ENCODE data around the gene GIT2. TPM values are rescaled to one million over a fixed set of nuclear protein-coding genes. Genes with fewer than 3 reads are reported as not detected.

Gene GIT2
- polyA plus RNA-seq, 1 donor = 39.7 TPM

DNA sequence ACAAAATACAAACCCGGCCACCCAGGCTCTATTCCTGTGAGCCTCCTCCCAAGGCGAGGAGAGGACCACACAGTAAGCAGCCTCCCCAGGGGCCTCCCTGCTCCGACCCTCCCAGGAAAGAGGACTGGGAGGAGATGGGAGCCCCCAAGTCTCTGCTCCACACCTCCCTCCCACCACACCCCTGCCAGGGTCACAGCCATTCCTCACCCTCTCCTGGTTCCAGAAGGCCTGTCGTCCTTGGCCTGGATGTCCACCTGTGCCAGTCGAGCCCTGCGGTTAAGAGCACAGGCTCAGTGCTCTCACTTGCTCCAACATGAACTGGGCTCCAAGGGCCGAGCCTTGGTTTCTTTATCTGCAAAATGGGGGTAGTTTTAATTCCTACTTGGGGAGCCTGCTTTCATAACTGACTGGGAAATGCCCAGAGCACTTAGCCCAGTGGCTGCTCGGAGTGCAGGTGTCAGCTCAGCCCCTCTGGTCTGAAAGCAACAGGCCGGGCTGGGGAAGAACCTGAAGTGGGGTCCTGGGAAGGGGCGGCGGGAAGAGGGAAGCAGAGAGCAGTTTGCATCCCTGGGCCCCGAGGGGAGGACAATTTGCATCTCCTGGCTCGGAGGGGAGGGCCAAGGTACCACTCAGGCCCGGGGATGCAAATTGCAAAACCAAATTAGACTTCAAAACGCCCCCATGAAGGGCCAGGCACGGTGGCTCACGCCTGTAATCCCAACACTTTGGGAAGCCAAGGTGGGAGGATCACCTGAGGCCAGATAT is 72.5 kb downstream of the GIT2 start:
- no CpG with 5 or more reads among the region's 17 CpGs for WGBS (ENCODE audit: insufficient coverage, low lambda C conversion rate)
- Histone ChIP-seq H3K36me3 (ENCODE audit: control insufficient read depth, insufficient read depth, low read length) (peaks cover 36% of the 10 kb centered on the region), H3K27me3 (ENCODE audit: control insufficient read depth, insufficient read depth, low read length) (no peaks in the 10 kb centered on the region), H3K27ac (ENCODE audit: low read length) (no peak overlapping the region), H3K9me3 (ENCODE audit: control insufficient read depth, low read depth, low read length) (no peaks in the 10 kb centered on the region), H3K4me3 (ENCODE audit: low read length) (no peak overlapping the region), H3K4me1 (ENCODE audit: control insufficient read depth, insufficient read depth, low read length) (no peaks in the 10 kb centered on the region)
- no peak for DNase-seq

DNA sequence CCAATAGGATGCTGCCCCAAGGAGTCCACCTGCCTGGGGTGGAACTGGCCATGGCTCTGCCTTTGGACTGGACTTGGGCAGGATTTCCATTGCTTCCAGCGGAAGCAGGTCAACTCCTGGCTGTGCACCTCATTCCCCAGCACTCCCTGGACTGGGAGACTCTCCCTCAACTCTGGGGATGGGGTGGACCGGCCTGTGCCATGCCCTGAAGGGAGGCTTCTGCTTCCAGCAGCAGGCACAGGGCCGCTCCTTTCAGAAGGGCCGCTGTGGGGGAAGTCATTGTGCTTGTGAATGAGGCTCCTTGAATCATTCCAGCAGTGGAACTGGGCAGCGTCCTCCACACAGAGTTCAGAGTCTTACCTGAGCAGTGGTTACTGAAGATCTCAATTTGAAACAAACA is 73.1 kb downstream of the GIT2 start:
- WGBS (ENCODE audit: insufficient coverage, low lambda C conversion rate) = no CpG with 5 or more reads among the region's 5 CpGs
- no peak for DNase-seq
- Histone ChIP-seq H3K9me3 (ENCODE audit: control insufficient read depth, low read depth, low read length) (no peaks in the 10 kb centered on the region), H3K27ac (ENCODE audit: low read length) (no peak overlapping the region), H3K36me3 (ENCODE audit: control insufficient read depth, insufficient read depth, low read length) (peaks cover 37% of the 10 kb centered on the region), H3K27me3 (ENCODE audit: control insufficient read depth, insufficient read depth, low read length) (no peaks in the 10 kb centered on the region), H3K4me3 (ENCODE audit: low read length) (no peak overlapping the region), H3K4me1 (ENCODE audit: control insufficient read depth, insufficient read depth, low read length) (no peaks in the 10 kb centered on the region)

DNA sequence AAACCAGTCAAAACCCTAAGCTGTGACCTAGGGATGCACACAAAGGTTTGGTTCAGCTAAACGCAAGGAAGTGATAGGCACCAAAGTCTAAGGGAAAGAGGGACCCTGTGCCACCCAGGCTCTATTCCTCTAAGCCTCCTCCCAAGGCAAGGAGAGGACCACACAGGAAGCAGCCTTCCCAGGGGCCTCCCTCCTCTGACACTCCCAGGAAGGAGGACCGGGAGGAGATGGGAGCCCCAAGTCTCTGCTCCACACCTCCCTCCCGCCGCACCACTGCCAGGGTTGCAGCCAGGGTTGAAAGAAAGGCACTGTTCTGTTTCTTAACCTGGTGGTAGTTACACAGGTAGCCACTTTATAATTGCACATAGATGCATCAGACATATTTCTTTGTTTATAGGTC is 74.2 kb downstream of the GIT2 start:
- Histone ChIP-seq H3K4me3 (ENCODE audit: low read length) (no peak overlapping the region), H3K27ac (ENCODE audit: low read length) (no peak overlapping the region), H3K27me3 (ENCODE audit: control insufficient read depth, insufficient read depth, low read length) (no peaks in the 10 kb centered on the region), H3K4me1 (ENCODE audit: control insufficient read depth, insufficient read depth, low read length) (no peaks in the 10 kb centered on the region), H3K36me3 (ENCODE audit: control insufficient read depth, insufficient read depth, low read length) (peaks cover 45% of the 10 kb centered on the region), H3K9me3 (ENCODE audit: control insufficient read depth, low read depth, low read length) (no peaks in the 10 kb centered on the region)
- WGBS (ENCODE audit: insufficient coverage, low lambda C conversion rate) = no CpG with 5 or more reads among the region's 4 CpGs
- DNase-seq = no peak

- Histone ChIP-seq H3K4me1 (ENCODE audit: control insufficient read depth, insufficient read depth, low read length) (no peaks in the 10 kb centered on the region), H3K27me3 (ENCODE audit: control insufficient read depth, insufficient read depth, low read length) (no peaks in the 10 kb centered on the region), H3K36me3 (ENCODE audit: control insufficient read depth, insufficient read depth, low read length) (peaks cover 55% of the 10 kb centered on the region), H3K27ac (ENCODE audit: low read length) (no peak overlapping the region), H3K4me3 (ENCODE audit: low read length) (no peak overlapping the region), H3K9me3 (ENCODE audit: control insufficient read depth, low read depth, low read length) (no peaks in the 10 kb centered on the region)
- no peak for DNase-seq
- 100% methylated on average over 2 of the region's 11 CpGs for WGBS (ENCODE audit: insufficient coverage, low lambda C conversion rate)
Observed at GRCh38 chr12:109920261-109920780, 75.8 kb downstream of the GIT2 start.

GRCh38 chr12:109919456-109919855 is 76.7 kb downstream of the GIT2 start:
- H3K36me3 ChIP-seq (ENCODE audit: control insufficient read depth, insufficient read depth, low read length) = peaks cover 63% of the 10 kb centered on the region
- no peaks in the 10 kb centered on the region for H3K9me3 ChIP-seq (ENCODE audit: control insufficient read depth, low read depth, low read length)
- H3K27me3 ChIP-seq (ENCODE audit: control insufficient read depth, insufficient read depth, low read length) = no peaks in the 10 kb centered on the region
- no CpG with 5 or more reads among the region's 10 CpGs for WGBS (ENCODE audit: insufficient coverage, low lambda C conversion rate)
- no peak overlapping the region for H3K27ac ChIP-seq (ENCODE audit: low read length)
- no peak overlapping the region for H3K4me3 ChIP-seq (ENCODE audit: low read length)
- no peaks in the 10 kb centered on the region for H3K4me1 ChIP-seq (ENCODE audit: control insufficient read depth, insufficient read depth, low read length)
- no peak for DNase-seq

GRCh38 chr12:109916045-109916444 is 80.1 kb downstream of the GIT2 start:
- no peak overlapping the region for H3K27ac ChIP-seq (ENCODE audit: low read length)
- H3K36me3 ChIP-seq (ENCODE audit: control insufficient read depth, insufficient read depth, low read length) = peaks cover 84% of the 10 kb centered on the region
- no peaks in the 10 kb centered on the region for H3K9me3 ChIP-seq (ENCODE audit: control insufficient read depth, low read depth, low read length)
- no peaks in the 10 kb centered on the region for H3K27me3 ChIP-seq (ENCODE audit: control insufficient read depth, insufficient read depth, low read length)
- H3K4me1 ChIP-seq (ENCODE audit: control insufficient read depth, insufficient read depth, low read length) = no peaks in the 10 kb centered on the region
- H3K4me3 ChIP-seq (ENCODE audit: low read length) = no peak overlapping the region
- no CpG with 5 or more reads among the region's 4 CpGs for WGBS (ENCODE audit: insufficient coverage, low lambda C conversion rate)
- no peak for DNase-seq

- no peaks in the 10 kb centered on the region for H3K9me3 ChIP-seq (ENCODE audit: control insufficient read depth, low read depth, low read length)
- H3K36me3 ChIP-seq (ENCODE audit: control insufficient read depth, insufficient read depth, low read length) = peaks cover 84% of the 10 kb centered on the region
- H3K4me3 ChIP-seq (ENCODE audit: low read length) = no peak overlapping the region
- no peaks in the 10 kb centered on the region for H3K27me3 ChIP-seq (ENCODE audit: control insufficient read depth, insufficient read depth, low read length)
- DNase-seq = no peak
- no CpG with 5 or more reads among the region's 26 CpGs for WGBS (ENCODE audit: insufficient coverage, low lambda C conversion rate)
- peaks cover 3% of the 10 kb centered on the region for H3K4me1 ChIP-seq (ENCODE audit: control insufficient read depth, insufficient read depth, low read length)
- H3K27ac ChIP-seq (ENCODE audit: low read length) = no peak overlapping the region
Observed at GRCh38 chr12:109915171-109916040, 80.8 kb downstream of the GIT2 start.

DNA sequence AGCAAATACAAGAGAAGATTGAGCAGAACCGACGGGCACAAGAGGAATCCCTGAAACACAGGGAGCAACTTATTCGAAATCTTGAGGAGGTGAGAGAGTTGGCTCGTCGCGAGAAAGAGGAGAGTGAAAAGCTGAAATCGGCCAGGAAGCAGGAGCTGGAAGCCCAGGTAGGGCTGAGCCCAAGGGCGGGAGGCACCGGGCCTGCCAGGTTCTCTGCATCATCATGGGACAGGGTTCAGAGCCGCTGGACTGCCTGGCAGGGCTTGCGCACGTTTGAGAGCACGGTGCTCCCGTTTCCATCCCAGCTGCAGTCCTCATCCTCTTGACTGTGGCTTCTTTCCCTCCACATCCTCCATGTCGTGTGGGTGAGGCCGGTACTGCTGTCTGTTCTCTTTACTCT is 81.7 kb downstream of the GIT2 start:
- peaks cover 4% of the 10 kb centered on the region for H3K4me1 ChIP-seq (ENCODE audit: control insufficient read depth, insufficient read depth, low read length)
- H3K27ac ChIP-seq (ENCODE audit: low read length) = no peak overlapping the region
- H3K36me3 ChIP-seq (ENCODE audit: control insufficient read depth, insufficient read depth, low read length) = peaks cover 82% of the 10 kb centered on the region
- H3K27me3 ChIP-seq (ENCODE audit: control insufficient read depth, insufficient read depth, low read length) = no peaks in the 10 kb centered on the region
- no peaks in the 10 kb centered on the region for H3K9me3 ChIP-seq (ENCODE audit: control insufficient read depth, low read depth, low read length)
- no CpG with 5 or more reads among the region's 16 CpGs for WGBS (ENCODE audit: insufficient coverage, low lambda C conversion rate)
- no peak overlapping the region for H3K4me3 ChIP-seq (ENCODE audit: low read length)
- DNase-seq = no peak

DNA sequence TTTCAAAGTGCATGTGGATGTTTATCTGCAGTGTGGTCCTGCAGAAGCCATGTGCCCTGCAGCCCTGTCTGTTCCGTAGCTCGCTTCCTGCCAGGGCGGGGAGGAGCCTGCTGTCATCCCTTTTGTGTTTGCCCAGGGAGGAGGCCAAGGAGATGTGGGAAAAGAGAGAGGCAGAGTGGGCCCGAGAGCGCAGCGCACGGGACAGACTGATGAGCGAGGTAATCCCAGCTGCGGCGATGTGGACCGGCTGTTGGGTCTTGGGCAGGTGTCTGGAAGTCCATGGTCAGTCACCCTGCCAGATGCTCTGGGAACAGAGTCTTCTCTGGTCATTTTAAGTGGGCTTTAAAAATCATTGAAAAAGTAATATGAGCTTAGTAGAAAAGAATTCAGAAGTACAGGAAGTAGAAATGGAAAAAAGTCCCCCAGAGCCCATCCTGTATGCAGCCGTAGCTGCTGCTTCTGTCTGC is 83.3 kb downstream of the GIT2 start:
- Histone ChIP-seq H3K27ac (ENCODE audit: low read length) (no peak overlapping the region), H3K4me1 (ENCODE audit: control insufficient read depth, insufficient read depth, low read length) (peaks cover 4% of the 10 kb centered on the region), H3K9me3 (ENCODE audit: control insufficient read depth, low read depth, low read length) (no peaks in the 10 kb centered on the region), H3K27me3 (ENCODE audit: control insufficient read depth, insufficient read depth, low read length) (no peaks in the 10 kb centered on the region), H3K36me3 (ENCODE audit: control insufficient read depth, insufficient read depth, low read length) (peaks cover 87% of the 10 kb centered on the region), H3K4me3 (ENCODE audit: low read length) (no peak overlapping the region)
- no peak for DNase-seq
- 80% methylated on average over 7 of the region's 12 CpGs for WGBS (ENCODE audit: insufficient coverage, low lambda C conversion rate)

DNA sequence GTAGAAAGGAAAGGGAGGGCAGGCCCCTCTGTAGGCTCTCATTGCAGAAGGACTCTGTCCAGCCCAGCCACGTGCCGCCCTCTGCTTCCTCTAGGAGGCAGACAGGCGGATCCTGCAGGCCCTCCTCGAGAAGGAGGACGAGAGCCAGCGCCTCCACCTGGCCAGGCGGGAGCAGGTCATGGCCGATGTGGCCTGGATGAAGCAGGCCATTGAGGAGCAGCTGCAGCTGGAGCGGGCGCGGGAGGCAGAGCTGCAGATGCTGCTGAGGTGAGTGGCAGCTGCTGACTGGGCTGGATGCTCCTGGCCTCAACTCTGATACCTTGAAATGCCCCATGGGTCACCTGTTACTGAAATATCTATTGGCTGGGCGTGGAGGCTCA is 85.2 kb downstream of the GIT2 start:
- DNase-seq = peak; percentile 53 to 68
- WGBS (ENCODE audit: insufficient coverage, low lambda C conversion rate) = no CpG with 5 or more reads among the region's 12 CpGs
- H3K9me3 ChIP-seq (ENCODE audit: control insufficient read depth, low read depth, low read length) = no peaks in the 10 kb centered on the region
- H3K36me3 ChIP-seq (ENCODE audit: control insufficient read depth, insufficient read depth, low read length) = peaks cover 90% of the 10 kb centered on the region
- no peak overlapping the region for H3K27ac ChIP-seq (ENCODE audit: low read length)
- peaks cover 4% of the 10 kb centered on the region for H3K4me1 ChIP-seq (ENCODE audit: control insufficient read depth, insufficient read depth, low read length)
- no peaks in the 10 kb centered on the region for H3K27me3 ChIP-seq (ENCODE audit: control insufficient read depth, insufficient read depth, low read length)
- no peak overlapping the region for H3K4me3 ChIP-seq (ENCODE audit: low read length)
